Transverse colon (tissue), 4 donors: ENCODE measurements around the gene HECTD4. TPM values are rescaled to one million over a fixed set of nuclear protein-coding genes. Genes with fewer than 3 reads are reported as not detected.

Experiments
- DNase-seq: peaks from one replicate; pipeline ENCODE4 v3.0.0-alpha.2; 2019
- H3K27ac ChIP-seq, 4 donors: fragments of 200-600 bp; sonication (generic); 2 replicates each; pipeline ENCODE4 v1.5.1; 2016 to 2018; ENCODE audit warnings: inconsistent platforms in 4 of 4
- H3K27me3 ChIP-seq: fragments of 200-600 bp; sonication (generic); 2 replicates; pipeline ENCODE4 v1.5.1; 2017; ENCODE audit warnings: inconsistent platforms
- H3K36me3 ChIP-seq, 4 donors: fragments of 200-600 bp; sonication (generic); 2 replicates each; pipeline ENCODE4 v1.5.1; 2017 to 2019; ENCODE audit warnings: inconsistent platforms in 4 of 4
- H3K4me1 ChIP-seq, 4 donors: fragments of 200-600 bp; sonication (generic); 2 replicates each; pipeline ENCODE4 v1.5.1; 2017 to 2020; ENCODE audit warnings: inconsistent platforms in 4 of 4
- H3K4me3 ChIP-seq, 4 donors: fragments of 200-600 bp; sonication (generic); 1 replicate in 1 of 4; 2 replicates in 3 of 4; pipeline versions ENCODE4 v1.5.1 to v1.6.1; 2017 to 2019; ENCODE audit warnings: inconsistent platforms in 4 of 4
- H3K9me3 ChIP-seq, 2 donors: fragments of 200-600 bp; sonication (generic); 2 replicates each; pipeline ENCODE4 v1.5.1; 2017 to 2019; ENCODE audit warnings: inconsistent platforms in 2 of 2
- CTCF ChIP-seq, 5 experiments: fragments of 200-600 bp in 3 of 5; fragments of 450-650 bp in 2 of 5; sonication (generic) in 3 of 5; IDR thresholded peaks; 1 replicate in 2 of 5; 2 replicates in 3 of 5; pipeline ENCODE4 v1.5.1; 2016 to 2017; ENCODE audit warnings: antibody characterized with exemption in 5 of 5, inconsistent platforms in 3 of 5, mild to moderate bottlenecking in 2 of 5, moderate library complexity in 1 of 5
- EP300 ChIP-seq: sonication (generic); formaldehyde crosslinking; IDR thresholded peaks from one replicate; pipeline ENCODE4 v1.6.1; 2017; ENCODE audit warnings: antibody characterized with exemption, low read depth
- POLR2A ChIP-seq: fragments of 450-650 bp; IDR thresholded peaks from one replicate; pipeline ENCODE4 v1.6.1; 2016; ENCODE audit warnings: antibody characterized with exemption, mild to moderate bottlenecking, moderate library complexity
- POLR2AphosphoS5 ChIP-seq, 3 donors: sonication (generic); formaldehyde crosslinking; IDR thresholded peaks; one replicate each; pipeline ENCODE4 v1.6.1; 2016; ENCODE audit warnings: antibody characterized with exemption in 3 of 3
- WGBS, 2 donors: methylation state at CpG; one replicate each; pipeline ENCODE4 v1.1.5; 2018; ENCODE audit warnings: low coverage in 1 of 2; 5-methylcytosine and 5-hydroxymethylcytosine counted together
- in situ Hi-C, 4 donors: fragments of 200-750 bp; cut with MboI; loops; one replicate each; pipeline versions ENCODE4 v1.15.0 to v1.15.1; 2017; ENCODE audit warnings: low sequenced_read_pairs in 3 of 4, low pct_ligation_motif_present in 1 of 4, low pct_unique_long_range_greater_than_20kb in 1 of 4
- intact Hi-C: fragments of 100-400 bp; cut with DNase I; formaldehyde crosslinking; loops from one replicate; pipeline ENCODE4 v1.15.1; 2023; ENCODE audit warnings: low total_unique reads
- total RNA-seq, 4 donors: library from RNA; depleted of rRNA; stranded (reverse); fragments of >200 nt; gene quantifications; one replicate each; pipeline ENCODE4 v1.1.0, GENCODE V29; 2016

HECTD4 gene
- total RNA-seq, 4 donors from 2014 or later: 52.6 to 171 (median 121) TPM

GRCh38 chr12:112207397-112207924 lies 174.8 kb downstream of the HECTD4 start:
- TF ChIP-seq CTCF (IDR thresholded peaks at IDR 0.05): no peak
- Histone ChIP-seq H3K4me1 (no peaks in the 10 kb centered on the region), H3K4me3 (no peak overlapping the region), H3K27ac (no peak overlapping the region), H3K27me3 (no peaks in the 10 kb centered on the region), H3K36me3 (peaks cover 0 to 70% (median 31%) of the 10 kb centered on the region in 4 donors), H3K9me3 (no peaks in the 10 kb centered on the region)
- DNase-seq: no peak
- intact Hi-C loops (no loop called here), in situ Hi-C loops (no loop called here)
- WGBS, 2 donors: 96% methylated on average over 4 of the region's 4 CpGs; no CpG with 5 or more reads in 1 of the 2 donors

- Histone ChIP-seq H3K4me1 (no peaks in the 10 kb centered on the region), H3K4me3 (no peak overlapping the region), H3K36me3 (peaks cover 0 to 68% (median 29%) of the 10 kb centered on the region in 4 donors), H3K27me3 (no peaks in the 10 kb centered on the region), H3K9me3 (no peaks in the 10 kb centered on the region), H3K27ac (no peak overlapping the region)
- in situ Hi-C loops: no loop called here
- WGBS, 2 donors: 88 to 94% methylated on average over 1 to 7 of the region's 7 CpGs
- intact Hi-C loops: no loop called here
- no peak for DNase-seq
- TF ChIP-seq EP300: no peak
- no peak for TF ChIP-seq CTCF (IDR thresholded peaks at IDR 0.05)
- no peak for TF ChIP-seq POLR2A
- no peak for TF ChIP-seq POLR2AphosphoS5 (IDR thresholded peaks at IDR 0.05)
Measured at GRCh38 chr12:112206944-112207343, 175.3 kb downstream of the HECTD4 start.

GRCh38 chr12:112199136-112199535 lies 183.1 kb downstream of the HECTD4 start:
- no peaks in the 10 kb centered on the region for H3K27me3 ChIP-seq
- in situ Hi-C loops (no loop called here), intact Hi-C loops (no loop called here)
- TF ChIP-seq POLR2A: no peak
- TF ChIP-seq EP300: no peak
- TF ChIP-seq POLR2AphosphoS5 (IDR thresholded peaks at IDR 0.05): no peak
- H3K36me3 ChIP-seq: peaks cover 0 to 88% (median 22%) of the 10 kb centered on the region in 4 donors
- H3K9me3 ChIP-seq: no peaks in the 10 kb centered on the region
- no peak overlapping the region for H3K27ac ChIP-seq
- no peaks in the 10 kb centered on the region for H3K4me1 ChIP-seq
- no peak for DNase-seq
- WGBS, 2 donors: 73 to 79% methylated on average over 2 to 4 of the region's 4 CpGs
- no peak overlapping the region for H3K4me3 ChIP-seq

GRCh38 chr12:112198120-112198733 lies 184.0 kb downstream of the HECTD4 start:
- TF ChIP-seq POLR2AphosphoS5 (IDR thresholded peaks at IDR 0.05) (no peak), CTCF (IDR thresholded peaks at IDR 0.05) (peak; percentile 23 to 52 (median 42)), EP300 (no peak)
- no peak overlapping the region for H3K4me3 ChIP-seq
- no peaks in the 10 kb centered on the region for H3K9me3 ChIP-seq
- intact Hi-C loops: no loop called here
- H3K36me3 ChIP-seq: peaks cover 0 to 86% (median 22%) of the 10 kb centered on the region in 4 donors
- DNase-seq: peak; percentile 28
- no peaks in the 10 kb centered on the region for H3K4me1 ChIP-seq
- in situ Hi-C loops: no loop called here
- H3K27ac ChIP-seq: no peak overlapping the region
- H3K27me3 ChIP-seq: no peaks in the 10 kb centered on the region
- 87 to 90% methylated on average over 2 to 9 of the region's 9 CpGs for WGBS, 2 donors
